GM12878 (cell line): ENCODE results near the gene PTPRM. TPM values are rescaled to one million over a fixed set of nuclear protein-coding genes. Genes with fewer than 3 reads are reported as not detected.

Experiments
- ATAC-seq: fragments of 200-7000 bp; cut with Tn5 transposase; 3 replicates; pipeline ENCODE4 v1.9.1; 2020; ENCODE audit warnings: mild to moderate bottlenecking, moderate library complexity
- BruUV-seq: library from RNA; stranded (reverse); fragments of 400-500 nt; replicated peaks from 2 replicates; lab custom pipeline; 2021; lab: Mats Ljungman, UMichigan
- CTCF ChIA-PET: fragments of 300-600 bp; sonication (Branson Sonifier 250); formaldehyde crosslinking; extraction: SDS; loops from one replicate; lab custom pipeline; 2021; ENCODE audit warnings: inconsistent platforms; lab: Yijun Ruan, JAX
- POLR2A ChIA-PET: fragments of 350-600 bp; formaldehyde crosslinking; extraction: SDS; loops from one replicate; lab custom pipeline; 2021; ENCODE audit warnings: inconsistent platforms; lab: Charles Lee
- RAD21 ChIA-PET: fragments of 300-600 bp; sonication (Branson Sonifier 250); formaldehyde crosslinking; loops from one replicate; lab custom pipeline; 2023; ENCODE audit warnings: antibody characterized with exemption; ENCODE audit not compliant: unreplicated experiment; lab: Charles Lee
- SMC1A ChIA-PET: fragments of 300-600 bp; sonication (Branson Sonifier 250); formaldehyde crosslinking; loops from one replicate; lab custom pipeline; 2023; ENCODE audit not compliant: unreplicated experiment, uncharacterized antibody; lab: Charles Lee
- DNase-seq: peaks from one replicate; pipeline ENCODE4 v3.0.0-alpha.2; 2011; ENCODE audit warnings: low read depth, low spot score
- FAIRE-seq: peaks from 3 replicates; lab custom pipeline; 2011; peaks lifted over from hg19 to GRCh38; lab: Jason Lieb, UNC
- H2AFZ ChIP-seq: 2 replicates; pipeline ENCODE4 v1.6.0; 2011; ENCODE audit warnings: low read depth, low read length, control low read depth; ENCODE audit not compliant: control insufficient read depth
- H3K27ac ChIP-seq: 2 replicates; pipeline ENCODE4 v1.5.1; 2011; ENCODE audit warnings: control low read depth; ENCODE audit not compliant: control insufficient read depth, insufficient read depth
- H3K27me3 ChIP-seq, 2 experiments: replicated peaks in 1 of 2; 2 replicates each; pipeline versions ENCODE4 v1.6.0 to v1.6.1; 2011; ENCODE audit warnings: low read length in 1 of 2; ENCODE audit not compliant: control insufficient read depth in 2 of 2, insufficient read depth in 2 of 2
- H3K36me3 ChIP-seq, 2 experiments: 2 replicates each; pipeline ENCODE4 v1.5.1; 2011; ENCODE audit warnings: low read length in 1 of 2; ENCODE audit not compliant: control insufficient read depth in 2 of 2, insufficient read depth in 2 of 2
- H3K4me1 ChIP-seq: 2 replicates; pipeline ENCODE4 v1.6.1; 2011; ENCODE audit warnings: mild to moderate bottlenecking, low read length, moderate library complexity, mixed read lengths; ENCODE audit not compliant: control insufficient read depth, insufficient read depth
- H3K4me2 ChIP-seq: 2 replicates; pipeline ENCODE4 v1.6.0; 2011; ENCODE audit warnings: control low read depth; ENCODE audit not compliant: control insufficient read depth, insufficient read depth
- H3K4me3 ChIP-seq: fragments of 200-600 bp; sonication (generic); 2 replicates; pipeline ENCODE4 v1.5.1; 2016
- H3K79me2 ChIP-seq: 2 replicates; pipeline ENCODE4 v1.6.0; 2011; ENCODE audit warnings: low read length; ENCODE audit not compliant: control insufficient read depth, insufficient read depth
- H3K9ac ChIP-seq: 2 replicates; pipeline ENCODE4 v1.8.0; 2011; ENCODE audit warnings: low read length, control low read depth, mixed read lengths; ENCODE audit not compliant: control insufficient read depth, insufficient read depth
- H3K9me3 ChIP-seq: replicated peaks from 3 replicates; pipeline ENCODE4 v1.5.1; 2011; ENCODE audit warnings: mild to moderate bottlenecking, low read length; ENCODE audit not compliant: control insufficient read depth, insufficient read depth
- H4K20me1 ChIP-seq: 2 replicates; pipeline ENCODE4 v1.6.0; 2011; ENCODE audit not compliant: control insufficient read depth, insufficient read depth
- CBFB ChIP-seq: IDR thresholded peaks from 2 replicates; pipeline ENCODE4 v1.6.1; 2016; ENCODE audit warnings: antibody characterized with exemption, low read depth
- EZH2 ChIP-seq: IDR thresholded peaks from 2 replicates; pipeline ENCODE4 v1.6.1; 2012; ENCODE audit warnings: low read depth, mild to moderate bottlenecking, control low read depth, inconsistent platforms, low read length, borderline replicate concordance; ENCODE audit not compliant: control insufficient read depth
- MYC ChIP-seq: IDR thresholded peaks from 2 replicates; pipeline ENCODE4 v1.6.1; 2011; ENCODE audit warnings: mild to moderate bottlenecking, low read length, moderate library complexity, inconsistent platforms; ENCODE audit not compliant: insufficient read depth, insufficient replicate concordance, insufficient read length, severe bottlenecking
- NR2C1 ChIP-seq: fragments of 450-650 bp; IDR thresholded peaks from 2 replicates; pipeline ENCODE4 v1.6.1; 2017; ENCODE audit warnings: antibody characterized with exemption, mild to moderate bottlenecking, moderate library complexity
- PAX5 ChIP-seq: IDR thresholded peaks from 2 replicates; pipeline ENCODE4 v1.6.1; 2011; ENCODE audit warnings: low read depth, low read length, borderline replicate concordance
- RUNX3 ChIP-seq: IDR thresholded peaks from 2 replicates; pipeline ENCODE4 v1.6.1; 2012; ENCODE audit warnings: low read length, inconsistent platforms
- SREBF2 ChIP-seq: IDR thresholded peaks from 2 replicates; pipeline ENCODE4 v1.6.1; 2012; ENCODE audit warnings: mild to moderate bottlenecking, low read length
- WGBS: methylation state at CpG from one replicate; pipeline ENCODE4 v1.1.6; 2016; ENCODE audit warnings: low lambda C conversion rate; ENCODE audit not compliant: insufficient replicate concordance, insufficient coverage; ENCODE audit errors: missing lambda C conversion rate; 5-methylcytosine and 5-hydroxymethylcytosine counted together
- in situ Hi-C: fragments of 300-500 bp; cut with MboI; formaldehyde crosslinking; loops from 9 replicates; pipeline ENCODE4 v1.14.3; 2018; ENCODE audit warnings: mixed read lengths
- intact Hi-C: fragments of 100-400 bp; cut with micrococcal nuclease; formaldehyde crosslinking; loops from one replicate; pipeline ENCODE4 v1.14.2; 2022; ENCODE audit not compliant: unreplicated experiment
- polyA plus RNA-seq, 11 experiments: library from polyadenylated mRNA; depleted of rRNA in 4 of 11; unstranded in 6 of 11; stranded (reverse) in 5 of 11; fragments of >200 nt; fragmentation: Nextera tagmentation in 4 of 11; fragmentation: Illumina TruSeq in 1 of 11; extraction: Ambion mirVana in 4 of 11; extraction: Trizol in 1 of 11; gene quantifications; 1 replicate in 1 of 11; 2 replicates in 10 of 11; pipeline versions ENCODE4 v1.2.1 to v1.2.3, GENCODE V29; 2011 to 2016; ENCODE audit warnings: inconsistent platforms in 2 of 11, missing spikeins in 2 of 11, low read depth in 1 of 11
- total RNA-seq, 4 experiments: library from RNA; depleted of rRNA in 3 of 4; stranded (reverse); fragments of >200 nt in 3 of 4; fragmentation: Illumina TruSeq in 1 of 4; extraction: Trizol in 1 of 4; gene quantifications; 2 replicates each; pipeline versions ENCODE4 v1.2.1 to v1.2.3, GENCODE V29; 2013 to 2021
- TF ChIP-seq, protein P1 (sequence below): fragments of 450-650 bp; IDR thresholded peaks from 2 replicates; pipeline ENCODE4 v1.6.1; 2018; ENCODE audit warnings: mild to moderate bottlenecking, low read depth, moderate library complexity; ENCODE audit not compliant: partially characterized antibody
- TF ChIP-seq, protein P2 (sequence below): fragments of 450-650 bp; IDR thresholded peaks from 2 replicates; pipeline ENCODE4 v1.6.1; 2016; ENCODE audit warnings: mild to moderate bottlenecking, moderate library complexity, borderline replicate concordance

Gene PTPRM
- total and polyA plus RNA-seq, 10 of the 15 experiments (the other 5 are each of a cell fraction or from before 2014, with no cell fraction given) = 0.07 to 22.6 (median 0.60) TPM

DNA sequence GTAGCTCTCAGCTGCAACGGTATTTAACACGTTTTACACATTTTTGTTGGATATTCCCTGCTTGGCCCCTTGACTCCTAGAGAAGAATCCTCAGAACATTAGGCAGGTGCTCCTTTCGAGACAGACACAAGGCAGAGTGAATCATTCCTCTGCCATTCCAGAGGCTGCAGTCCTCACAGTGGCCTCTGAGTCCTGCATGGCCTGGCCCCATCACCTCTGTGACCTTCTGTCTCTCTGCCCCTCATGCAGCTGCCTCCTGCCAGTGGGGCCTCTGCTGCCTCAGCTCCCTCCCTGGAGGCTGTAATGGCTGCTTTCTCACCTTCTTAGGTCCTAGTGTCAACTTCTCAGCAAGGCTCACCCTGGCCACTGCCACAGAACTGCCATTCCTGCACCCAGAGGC is 101.3 kb downstream of the PTPRM start:
- intact Hi-C loops = no loop called here
- TF ChIP-seq SREBF2 (no peak), RUNX3 (no peak), NR2C1 (no peak), MYC (no peak), CBFB (no peak)
- FAIRE-seq = no peak
- H3K27me3 ChIP-seq = no peaks in the 10 kb centered on the region
- ChIA-PET RAD21 (no interaction called here), SMC1A (no interaction called here), POLR2A (no interaction called here), CTCF (no interaction called here)
- DNase-seq = no peak
- in situ Hi-C loops = no loop called here
- no peaks in the 10 kb centered on the region for H3K4me1 ChIP-seq
- H3K79me2 ChIP-seq = no peaks in the 10 kb centered on the region
- no peak for ATAC-seq
- no peaks in the 10 kb centered on the region for H3K36me3 ChIP-seq
- no peak overlapping the region for H2AFZ ChIP-seq
- no peak overlapping the region for H3K27ac ChIP-seq
- no peak overlapping the region for H3K4me2 ChIP-seq
- H3K9me3 ChIP-seq = no peaks in the 10 kb centered on the region
- H4K20me1 ChIP-seq = no peaks in the 10 kb centered on the region
- no peak overlapping the region for H3K9ac ChIP-seq
- 24% methylated on average over 3 of the region's 3 CpGs for WGBS
- BruUV-seq = no TSS peak
- H3K4me3 ChIP-seq = no peak overlapping the region

DNA sequence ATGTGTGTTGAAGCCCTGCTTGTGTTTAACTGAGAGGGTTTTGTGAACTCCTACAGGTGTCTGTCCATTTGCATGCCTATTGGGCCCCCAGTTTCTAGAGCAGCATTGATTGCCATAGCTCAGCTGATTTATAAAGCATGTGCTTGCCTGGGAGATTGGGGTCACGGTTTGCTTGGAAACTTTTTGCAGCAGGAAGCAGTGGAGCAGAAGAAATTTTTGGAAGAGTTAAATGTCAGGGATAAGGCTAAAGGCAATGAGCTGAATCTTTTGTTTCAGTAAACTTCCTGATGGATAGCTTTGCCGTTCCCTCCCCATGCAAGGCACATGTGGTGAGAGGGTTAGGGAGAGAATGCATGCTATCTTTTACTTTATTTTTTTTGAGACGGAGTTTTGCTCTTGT is 102.2 kb downstream of the PTPRM start:
- TF ChIP-seq PAX5 (no peak), EZH2 (no peak)
- TF ChIP-seq, protein P1, sequence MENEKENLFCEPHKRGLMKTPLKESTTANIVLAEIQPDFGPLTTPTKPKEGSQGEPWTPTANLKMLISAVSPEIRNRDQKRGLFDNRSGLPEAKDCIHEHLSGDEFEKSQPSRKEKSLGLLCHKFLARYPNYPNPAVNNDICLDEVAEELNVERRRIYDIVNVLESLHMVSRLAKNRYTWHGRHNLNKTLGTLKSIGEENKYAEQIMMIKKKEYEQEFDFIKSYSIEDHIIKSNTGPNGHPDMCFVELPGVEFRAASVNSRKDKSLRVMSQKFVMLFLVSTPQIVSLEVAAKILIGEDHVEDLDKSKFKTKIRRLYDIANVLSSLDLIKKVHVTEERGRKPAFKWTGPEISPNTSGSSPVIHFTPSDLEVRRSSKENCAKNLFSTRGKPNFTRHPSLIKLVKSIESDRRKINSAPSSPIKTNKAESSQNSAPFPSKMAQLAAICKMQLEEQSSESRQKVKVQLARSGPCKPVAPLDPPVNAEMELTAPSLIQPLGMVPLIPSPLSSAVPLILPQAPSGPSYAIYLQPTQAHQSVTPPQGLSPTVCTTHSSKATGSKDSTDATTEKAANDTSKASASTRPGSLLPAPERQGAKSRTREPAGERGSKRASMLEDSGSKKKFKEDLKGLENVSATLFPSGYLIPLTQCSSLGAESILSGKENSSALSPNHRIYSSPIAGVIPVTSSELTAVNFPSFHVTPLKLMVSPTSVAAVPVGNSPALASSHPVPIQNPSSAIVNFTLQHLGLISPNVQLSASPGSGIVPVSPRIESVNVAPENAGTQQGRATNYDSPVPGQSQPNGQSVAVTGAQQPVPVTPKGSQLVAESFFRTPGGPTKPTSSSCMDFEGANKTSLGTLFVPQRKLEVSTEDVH = no peak
- TF ChIP-seq, protein P2, sequence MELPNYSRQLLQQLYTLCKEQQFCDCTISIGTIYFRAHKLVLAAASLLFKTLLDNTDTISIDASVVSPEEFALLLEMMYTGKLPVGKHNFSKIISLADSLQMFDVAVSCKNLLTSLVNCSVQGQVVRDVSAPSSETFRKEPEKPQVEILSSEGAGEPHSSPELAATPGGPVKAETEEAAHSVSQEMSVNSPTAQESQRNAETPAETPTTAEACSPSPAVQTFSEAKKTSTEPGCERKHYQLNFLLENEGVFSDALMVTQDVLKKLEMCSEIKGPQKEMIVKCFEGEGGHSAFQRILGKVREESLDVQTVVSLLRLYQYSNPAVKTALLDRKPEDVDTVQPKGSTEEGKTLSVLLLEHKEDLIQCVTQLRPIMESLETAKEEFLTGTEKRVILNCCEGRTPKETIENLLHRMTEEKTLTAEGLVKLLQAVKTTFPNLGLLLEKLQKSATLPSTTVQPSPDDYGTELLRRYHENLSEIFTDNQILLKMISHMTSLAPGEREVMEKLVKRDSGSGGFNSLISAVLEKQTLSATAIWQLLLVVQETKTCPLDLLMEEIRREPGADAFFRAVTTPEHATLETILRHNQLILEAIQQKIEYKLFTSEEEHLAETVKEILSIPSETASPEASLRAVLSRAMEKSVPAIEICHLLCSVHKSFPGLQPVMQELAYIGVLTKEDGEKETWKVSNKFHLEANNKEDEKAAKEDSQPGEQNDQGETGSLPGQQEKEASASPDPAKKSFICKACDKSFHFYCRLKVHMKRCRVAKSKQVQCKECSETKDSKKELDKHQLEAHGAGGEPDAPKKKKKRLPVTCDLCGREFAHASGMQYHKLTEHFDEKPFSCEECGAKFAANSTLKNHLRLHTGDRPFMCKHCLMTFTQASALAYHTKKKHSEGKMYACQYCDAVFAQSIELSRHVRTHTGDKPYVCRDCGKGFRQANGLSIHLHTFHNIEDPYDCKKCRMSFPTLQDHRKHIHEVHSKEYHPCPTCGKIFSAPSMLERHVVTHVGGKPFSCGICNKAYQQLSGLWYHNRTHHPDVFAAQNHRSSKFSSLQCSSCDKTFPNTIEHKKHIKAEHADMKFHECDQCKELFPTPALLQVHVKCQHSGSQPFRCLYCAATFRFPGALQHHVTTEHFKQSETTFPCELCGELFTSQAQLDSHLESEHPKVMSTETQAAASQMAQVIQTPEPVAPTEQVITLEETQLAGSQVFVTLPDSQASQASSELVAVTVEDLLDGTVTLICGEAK = no peak
- Histone ChIP-seq H3K36me3 (no peaks in the 10 kb centered on the region), H4K20me1 (no peaks in the 10 kb centered on the region), H3K4me1 (no peaks in the 10 kb centered on the region), H3K27ac (no peak overlapping the region), H3K9ac (no peak overlapping the region), H2AFZ (no peak overlapping the region), H3K9me3 (no peaks in the 10 kb centered on the region), H3K27me3 (no peaks in the 10 kb centered on the region), H3K4me3 (no peak overlapping the region), H3K79me2 (no peaks in the 10 kb centered on the region), H3K4me2 (no peak overlapping the region)
- SMC1A ChIA-PET = no interaction called here
- CTCF ChIA-PET = no interaction called here
- no TSS peak for BruUV-seq
- DNase-seq (no peak), FAIRE-seq (no peak), ATAC-seq (no peak)
- intact Hi-C loops = no loop called here
- POLR2A ChIA-PET = no interaction called here
- 14% methylated on average over 3 of the region's 3 CpGs for WGBS
- in situ Hi-C loops = no loop called here
- RAD21 ChIA-PET = no interaction called here
